Tibial nerve (tissue), 4 donors: Measurements from ENCODE around the gene C22orf39. TPM values are rescaled to one million over a fixed set of nuclear protein-coding genes. Genes with fewer than 3 reads are reported as not detected.

Source experiments
- DNase-seq, 2 donors: peaks; one replicate each; pipeline ENCODE4 v3.0.0-alpha.2; 2019; ENCODE audit warnings: low spot score in 2 of 2
- H3K27ac ChIP-seq, 4 donors: fragments of 200-600 bp; sonication (generic) in 3 of 4; one replicate each; pipeline ENCODE4 v1.5.1; 2017 to 2019; ENCODE audit warnings: mild to moderate bottlenecking in 1 of 4
- H3K27me3 ChIP-seq, 2 donors: fragments of 200-600 bp; sonication (generic) in 1 of 2; one replicate each; pipeline versions ENCODE4 v1.5.1 to v1.6.0; 2017 to 2019
- H3K36me3 ChIP-seq, 3 donors: fragments of 200-600 bp; sonication (generic); one replicate each; pipeline ENCODE4 v1.5.1; 2018 to 2019
- H3K4me1 ChIP-seq, 4 donors: fragments of 200-600 bp; sonication (generic) in 3 of 4; one replicate each; pipeline ENCODE4 v1.5.1; 2017 to 2019
- H3K4me3 ChIP-seq, 4 donors: fragments of 200-600 bp; sonication (generic) in 3 of 4; one replicate each; pipeline ENCODE4 v1.5.1; 2017 to 2019; ENCODE audit warnings: mild to moderate bottlenecking in 1 of 4, moderate library complexity in 1 of 4
- H3K9me3 ChIP-seq, 4 donors: fragments of 200-600 bp; sonication (generic) in 3 of 4; one replicate each; pipeline ENCODE4 v1.5.1; 2017 to 2019
- CTCF ChIP-seq, 5 experiments: fragments of 200-600 bp in 3 of 5; fragments of 450-650 bp in 2 of 5; sonication (generic) in 3 of 5; IDR thresholded peaks; one replicate each; pipeline ENCODE4 v1.5.1; 2016 to 2019; ENCODE audit warnings: antibody characterized with exemption in 5 of 5, mild to moderate bottlenecking in 3 of 5, moderate library complexity in 2 of 5
- EP300 ChIP-seq, 2 donors: sonication (generic); formaldehyde crosslinking; IDR thresholded peaks; one replicate each; pipeline ENCODE4 v1.6.1; 2017; ENCODE audit warnings: antibody characterized with exemption in 2 of 2, mild to moderate bottlenecking in 1 of 2
- POLR2A ChIP-seq, 2 donors: fragments of 450-650 bp; IDR thresholded peaks; one replicate each; pipeline ENCODE4 v1.6.1; 2017; ENCODE audit warnings: antibody characterized with exemption in 2 of 2, mild to moderate bottlenecking in 2 of 2, moderate library complexity in 2 of 2
- WGBS, 2 donors: methylation state at CpG; one replicate each; pipeline ENCODE4 v1.1.5; 2018; 5-methylcytosine and 5-hydroxymethylcytosine counted together
- total RNA-seq, 4 donors: library from RNA; depleted of rRNA; stranded (reverse); fragments of >200 nt; gene quantifications; one replicate each; pipeline ENCODE4 v1.1.0, GENCODE V29; 2016

C22orf39 gene
- 100 to 1,000 TPM in 1 of 4 donors, 10 to 100 TPM in 3; 58.5 to 101 (median 75.1) TPM for total RNA-seq

GRCh38 chr22:19447330-19448075 lies at the start of gene C22orf39:
TSS of gene C22orf39 (minus strand) at chr22:19447711. CDS start at chr22:19447688, 23 bp downstream.
- Histone ChIP-seq H3K36me3 (peaks cover 0 to 37% (median 0%) of the 10 kb centered on the region in 3 donors), H3K27me3 (no peaks in the 10 kb centered on the region), H3K4me1 (peaks cover 0 to 32% (median 10%) of the 10 kb centered on the region in 4 donors), H3K27ac (peak within 1 kb of the TSS; percentile 87 to 94 (median 90)), H3K4me3 (peak within 1 kb of the TSS; percentile 61 to 95 (median 82)), H3K9me3 (no peaks in the 10 kb centered on the region)
- TF ChIP-seq CTCF (IDR thresholded peaks at IDR 0.05): peak in 1 of 5 experiments; percentile 8
- peak in 1 of 2 donors; percentile 86 for TF ChIP-seq EP300 (IDR thresholded peaks at IDR 0.05)
- TF ChIP-seq POLR2A (IDR thresholded peaks at IDR 0.05): peak; percentile 59 to 89
- WGBS, 2 donors: 0 to 1% methylated on average over 55 to 67 of the region's 92 CpGs
- peak; percentile 79 to 90 for DNase-seq

- no peak for DNase-seq
- H3K27ac ChIP-seq: peak overlapping the region in 1 of 4 donors; percentile 33
- TF ChIP-seq CTCF (IDR thresholded peaks at IDR 0.05): no peak
- no peak for TF ChIP-seq EP300 (IDR thresholded peaks at IDR 0.05)
- no peak for TF ChIP-seq POLR2A (IDR thresholded peaks at IDR 0.05)
- no peak overlapping the region for H3K4me3 ChIP-seq
- WGBS, 2 donors: 32 to 40% methylated on average over 1 to 3 of the region's 3 CpGs
- no peaks in the 10 kb centered on the region for H3K27me3 ChIP-seq
- peaks cover 0 to 9% (median 0%) of the 10 kb centered on the region in 4 donors for H3K4me1 ChIP-seq
- H3K9me3 ChIP-seq: no peaks in the 10 kb centered on the region
- no peaks in the 10 kb centered on the region for H3K36me3 ChIP-seq
Measured at GRCh38 chr22:19497245-19497644, 49.7 kb upstream of the C22orf39 start.

GRCh38 chr22:19496324-19496630 lies 48.8 kb upstream of the C22orf39 start:
- no peak for DNase-seq
- TF ChIP-seq EP300 (IDR thresholded peaks at IDR 0.05) (no peak), CTCF (IDR thresholded peaks at IDR 0.05) (no peak), POLR2A (IDR thresholded peaks at IDR 0.05) (no peak)
- no peaks in the 10 kb centered on the region for H3K27me3 ChIP-seq
- H3K27ac ChIP-seq: no peak overlapping the region
- H3K4me1 ChIP-seq: peaks cover 0 to 9% (median 0%) of the 10 kb centered on the region in 4 donors
- H3K9me3 ChIP-seq: no peaks in the 10 kb centered on the region
- no peaks in the 10 kb centered on the region for H3K36me3 ChIP-seq
- 94 to 97% methylated on average over 3 of the region's 3 CpGs for WGBS, 2 donors
- no peak overlapping the region for H3K4me3 ChIP-seq

GRCh38 chr22:19495562-19496323 lies 48.2 kb upstream of the C22orf39 start:
- H3K9me3 ChIP-seq: no peaks in the 10 kb centered on the region
- H3K27me3 ChIP-seq: no peaks in the 10 kb centered on the region
- no peak for TF ChIP-seq CTCF (IDR thresholded peaks at IDR 0.05)
- TF ChIP-seq POLR2A (IDR thresholded peaks at IDR 0.05): no peak
- TF ChIP-seq EP300 (IDR thresholded peaks at IDR 0.05): no peak
- H3K27ac ChIP-seq: no peak overlapping the region
- DNase-seq: no peak
- H3K4me1 ChIP-seq: peaks cover 0 to 9% (median 0%) of the 10 kb centered on the region in 4 donors
- H3K36me3 ChIP-seq: no peaks in the 10 kb centered on the region
- no peak overlapping the region for H3K4me3 ChIP-seq
- 69 to 75% methylated on average over 5 of the region's 5 CpGs for WGBS, 2 donors

GRCh38 chr22:19494676-19495173 lies 47.2 kb upstream of the C22orf39 start:
- TF ChIP-seq EP300 (IDR thresholded peaks at IDR 0.05) (no peak), CTCF (IDR thresholded peaks at IDR 0.05) (no peak), POLR2A (IDR thresholded peaks at IDR 0.05) (no peak)
- no peak overlapping the region for H3K27ac ChIP-seq
- WGBS, 2 donors: 93 to 96% methylated on average over 6 of the region's 6 CpGs
- H3K36me3 ChIP-seq: no peaks in the 10 kb centered on the region
- no peak overlapping the region for H3K4me3 ChIP-seq
- no peaks in the 10 kb centered on the region for H3K27me3 ChIP-seq
- H3K9me3 ChIP-seq: no peaks in the 10 kb centered on the region
- DNase-seq: no peak
- H3K4me1 ChIP-seq: peaks cover 0 to 9% (median 0%) of the 10 kb centered on the region in 4 donors
